A204.1 (cell line): ENCODE data around the gene SPARCL1.

Experiments used
- FAIRE-seq: peaks from 2 replicates; lab custom pipeline; 2012; peaks lifted over from hg19 to GRCh38; lab: Jason Lieb, UNC

Gene SPARCL1

GRCh38 chr4:87541521-87541920, 12.3 kb upstream of the SPARCL1 start:
- no peak for FAIRE-seq

- FAIRE-seq = no peak
Measured at GRCh38 chr4:87540146-87541058, 11.2 kb upstream of the SPARCL1 start.

- FAIRE-seq = no peak
Measured at GRCh38 chr4:87532907-87533306, 3.7 kb upstream of the SPARCL1 start.

- FAIRE-seq = no peak
Measured at GRCh38 chr4:87532109-87532508, 2.9 kb upstream of the SPARCL1 start.

- FAIRE-seq = no peak
Measured at GRCh38 chr4:87531621-87532020, 2.4 kb upstream of the SPARCL1 start.

GRCh38 chr4:87530868-87531267, 1.7 kb upstream of the SPARCL1 start:
- no peak for FAIRE-seq

GRCh38 chr4:87530229-87530628, 1.1 kb upstream of the SPARCL1 start:
- FAIRE-seq = no peak

GRCh38 chr4:87527431-87528220, 1.6 kb downstream of the SPARCL1 start:
- no peak for FAIRE-seq

- no peak for FAIRE-seq
Measured at GRCh38 chr4:87525636-87526295, 3.4 kb downstream of the SPARCL1 start.

GRCh38 chr4:87524456-87524855, 4.7 kb downstream of the SPARCL1 start:
- FAIRE-seq = no peak

- no peak for FAIRE-seq
Measured at GRCh38 chr4:87523307-87523706, 5.9 kb downstream of the SPARCL1 start.

GRCh38 chr4:87521757-87522374, 7.3 kb downstream of the SPARCL1 start:
- no peak for FAIRE-seq

- no peak for FAIRE-seq
Measured at GRCh38 chr4:87521319-87521718, 7.9 kb downstream of the SPARCL1 start.

GRCh38 chr4:87517621-87518020, 11.6 kb downstream of the SPARCL1 start:
- no peak for FAIRE-seq

- FAIRE-seq = no peak
Measured at GRCh38 chr4:87516683-87517082, 12.5 kb downstream of the SPARCL1 start.

- FAIRE-seq = no peak
Measured at GRCh38 chr4:87512400-87512799, 16.8 kb downstream of the SPARCL1 start.

- no peak for FAIRE-seq
Measured at GRCh38 chr4:87511500-87511899, 17.7 kb downstream of the SPARCL1 start.

- FAIRE-seq = no peak
Measured at GRCh38 chr4:87510747-87511146, 18.4 kb downstream of the SPARCL1 start.

- FAIRE-seq = no peak
Measured at GRCh38 chr4:87506974-87507701, 22.0 kb downstream of the SPARCL1 start.

- FAIRE-seq = no peak
Measured at GRCh38 chr4:87505862-87506261, 23.3 kb downstream of the SPARCL1 start.

GRCh38 chr4:87502580-87503238, 26.5 kb downstream of the SPARCL1 start:
- FAIRE-seq = no peak
